ENCODE data around the gene MARF1.
"Not testable (repeated sequence)": the region's sequence is repeated elsewhere in the genome, so short reads cannot be mapped to it uniquely, and the experiment has no call there.

Gene MARF1

DNA sequence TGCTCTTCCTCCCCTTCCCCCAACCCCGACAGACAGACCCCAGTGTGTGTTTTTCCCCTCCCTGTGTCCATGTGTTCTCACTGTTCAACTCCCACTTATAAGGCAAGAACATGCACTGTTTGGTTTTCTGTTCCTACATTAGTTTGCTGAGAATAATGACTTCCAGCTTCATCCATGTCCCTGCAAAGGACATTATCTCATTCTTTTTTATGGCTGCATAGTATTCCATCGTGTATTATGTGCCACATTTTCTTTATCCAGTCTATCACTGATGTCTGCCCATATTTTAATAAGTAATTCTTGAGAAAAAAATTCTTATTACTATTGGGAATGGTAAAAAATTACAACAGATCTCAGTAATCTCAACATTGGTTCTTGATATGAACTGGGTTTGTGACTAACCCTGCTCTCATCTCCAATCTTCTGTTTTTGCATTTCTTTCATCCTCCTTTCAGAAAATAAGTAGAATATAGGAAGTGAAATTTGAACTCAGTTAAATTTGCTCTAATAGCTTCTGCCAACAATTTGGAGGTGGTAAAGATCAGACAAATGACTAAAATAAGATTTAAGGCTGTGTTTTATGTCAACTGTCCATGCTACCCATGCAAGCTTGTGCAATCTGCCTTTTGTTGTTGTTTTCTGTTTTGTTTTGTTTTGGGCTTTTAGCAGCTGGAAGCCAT, 11.1 kb downstream of the MARF1 start:
- DNase-seq (ENCODE audit: low read depth in 2 of 2, low spot score in 1 of 2) = no peak

DNA sequence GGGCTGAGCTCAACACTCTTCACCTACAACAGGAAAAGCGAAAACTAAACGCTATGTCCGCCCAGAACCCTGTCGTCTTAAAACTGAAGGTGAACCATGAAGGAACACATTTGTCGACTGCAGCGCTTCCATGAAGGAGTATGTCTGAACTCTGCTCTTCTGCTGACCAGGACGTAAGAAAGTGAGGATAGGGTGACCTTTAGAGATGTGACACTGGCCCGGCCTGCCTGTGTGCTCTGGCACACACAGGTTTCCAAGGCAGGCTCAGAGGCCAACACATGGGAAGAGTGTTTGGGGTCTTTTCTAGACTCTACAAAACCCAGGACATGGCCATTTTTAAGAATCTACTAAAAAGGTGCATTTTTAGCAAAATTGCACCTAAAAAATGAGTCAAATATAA, 21.1 kb downstream of the MARF1 start:
- DNase-seq (ENCODE audit: low read depth in 2 of 2, low spot score in 1 of 2) = no peak

DNA sequence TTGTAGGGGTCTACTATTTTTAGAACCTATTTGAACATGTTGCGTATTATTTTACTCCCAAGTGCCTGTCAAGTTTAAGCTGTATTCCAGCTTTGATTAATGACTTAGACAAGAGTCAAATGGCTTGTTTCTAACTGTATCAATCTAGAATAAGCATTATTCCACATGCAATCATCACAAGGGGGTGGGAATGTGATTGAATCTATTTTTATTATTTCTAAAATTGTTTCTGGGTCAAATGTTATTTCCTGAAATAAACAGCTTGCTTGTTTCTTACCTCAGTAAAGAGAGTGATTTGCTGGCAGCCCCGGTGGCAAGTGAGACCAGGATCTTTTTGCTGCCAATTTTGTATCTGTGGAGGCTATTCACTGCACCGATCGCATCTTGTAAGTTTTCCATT, 21.5 kb downstream of the MARF1 start:
- no peak for DNase-seq (ENCODE audit: low read depth in 2 of 2, low spot score in 1 of 2)

DNA sequence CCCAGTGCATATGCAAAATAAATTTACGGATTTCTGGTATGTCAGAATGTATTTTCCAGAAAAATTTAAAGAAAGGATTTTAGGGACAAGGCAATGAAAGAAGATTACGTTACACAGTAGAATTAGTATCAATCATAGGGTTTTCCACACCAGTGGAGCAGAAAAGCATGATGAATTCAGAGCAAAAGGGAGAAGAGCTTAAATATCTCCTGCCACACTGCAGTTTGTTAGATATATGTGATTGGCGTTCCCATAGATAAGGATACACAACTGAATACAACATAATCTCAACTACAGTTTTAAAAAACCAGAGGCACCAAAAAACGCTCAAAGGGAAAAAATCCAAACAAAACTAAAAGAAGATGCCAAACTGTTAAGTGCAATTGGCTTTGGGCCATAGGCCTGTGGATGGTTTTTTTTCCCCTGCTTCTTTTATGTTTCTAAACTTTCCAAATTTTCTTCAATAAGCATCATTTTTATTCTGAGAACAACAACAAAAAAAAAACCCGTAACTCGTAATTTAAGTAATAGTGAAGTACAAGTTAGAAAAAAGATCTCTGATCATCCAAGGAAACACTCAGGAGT, 22.3 kb downstream of the MARF1 start:
- no peak for DNase-seq (ENCODE audit: low read depth in 2 of 2, low spot score in 1 of 2)

DNA sequence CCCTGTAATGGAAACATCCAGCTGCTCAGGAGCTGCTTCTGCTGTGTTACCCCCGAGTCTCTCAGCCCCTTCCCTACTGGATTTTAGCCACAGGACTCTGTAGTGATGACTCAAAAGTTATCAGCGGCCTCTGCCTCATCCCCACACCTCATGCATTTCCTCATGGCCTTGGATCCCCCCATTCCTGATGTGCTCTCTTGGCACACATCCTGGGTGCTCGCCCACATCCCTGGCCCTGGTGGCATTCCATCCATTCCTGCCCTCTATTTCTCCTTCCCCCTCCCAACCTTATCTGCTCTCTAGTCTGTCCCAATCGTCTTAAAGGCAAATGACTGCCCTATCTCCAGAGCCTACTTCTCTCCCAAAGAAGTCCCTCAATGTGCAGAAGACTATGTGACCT, 24.6 kb downstream of the MARF1 start:
- DNase-seq (ENCODE audit: low read depth in 2 of 2, low spot score in 1 of 2) = no peak

DNA sequence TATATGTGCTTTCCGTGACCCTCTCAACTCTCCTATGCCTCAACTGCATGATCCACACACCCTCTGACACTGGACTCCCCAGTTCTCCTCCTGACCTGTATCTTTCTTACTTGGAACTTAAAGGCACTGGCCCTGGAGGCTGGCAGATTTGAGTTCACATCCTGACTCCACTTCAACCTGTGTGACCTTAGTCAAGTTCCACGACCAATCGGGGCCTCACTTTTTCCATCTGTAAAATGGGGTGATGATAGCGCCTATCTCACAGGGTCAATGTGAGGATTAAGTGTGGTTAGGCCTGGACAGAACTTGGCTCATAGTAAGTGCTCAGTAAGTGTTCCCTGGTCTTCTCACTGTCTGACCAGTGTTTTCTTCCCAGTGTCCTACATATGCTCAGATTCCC, 25.1 kb downstream of the MARF1 start:
- DNase-seq (ENCODE audit: low read depth in 2 of 2, low spot score in 1 of 2) = no peak

DNA sequence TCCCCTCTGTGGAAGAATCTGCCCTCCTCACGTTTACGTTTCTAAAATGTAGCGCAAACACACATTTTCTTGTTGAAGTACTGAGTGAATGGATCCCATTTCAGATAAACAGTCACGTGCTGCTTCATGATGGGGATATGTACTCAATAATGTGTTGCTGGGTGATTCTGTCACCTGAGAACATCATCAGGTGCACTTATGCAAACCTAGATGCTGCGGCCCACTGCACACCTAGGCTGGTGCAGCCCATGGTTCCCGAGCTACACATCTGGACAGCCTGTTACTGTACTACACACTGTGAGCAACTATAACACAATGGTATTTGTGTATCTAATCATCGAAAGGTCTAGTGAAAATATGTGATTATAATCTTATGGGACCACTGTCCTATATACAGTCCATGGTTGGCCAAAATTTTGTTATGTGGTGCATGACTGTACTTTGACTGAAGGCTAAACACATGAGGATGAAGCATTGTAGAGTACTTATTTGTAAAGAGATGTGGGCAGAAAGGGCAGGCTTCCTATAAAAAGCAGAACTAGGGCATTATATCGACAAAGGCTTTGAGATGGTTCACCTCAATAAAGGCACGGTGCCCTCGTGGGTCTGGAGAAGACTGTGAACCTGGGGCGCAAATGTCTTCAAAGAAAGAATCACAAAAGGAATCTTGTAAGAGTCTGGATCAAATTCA, 26.3 kb downstream of the MARF1 start:
- no peak for DNase-seq (ENCODE audit: low read depth in 2 of 2, low spot score in 1 of 2)

DNA sequence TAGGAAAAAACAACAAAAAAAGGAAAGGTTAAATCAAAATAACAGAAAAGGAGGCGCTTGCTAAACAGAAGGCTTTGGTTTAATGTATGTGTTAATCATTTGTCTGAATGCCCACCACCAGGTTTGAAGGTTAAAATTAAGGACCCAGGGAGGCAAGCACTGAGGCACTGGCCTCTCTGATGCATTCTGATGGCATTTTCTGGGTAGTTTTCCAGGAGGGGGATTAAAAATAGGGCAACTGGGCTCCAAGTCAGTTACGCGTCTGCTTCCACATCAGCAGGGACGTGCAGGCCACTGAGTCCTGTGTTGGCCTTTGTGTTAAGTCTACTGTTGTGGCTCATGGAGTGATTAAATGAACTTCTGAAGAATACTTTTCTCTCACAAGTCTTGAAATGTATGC, 26.9 kb downstream of the MARF1 start:
- DNase-seq (ENCODE audit: low read depth in 2 of 2, low spot score in 1 of 2) = no peak

DNA sequence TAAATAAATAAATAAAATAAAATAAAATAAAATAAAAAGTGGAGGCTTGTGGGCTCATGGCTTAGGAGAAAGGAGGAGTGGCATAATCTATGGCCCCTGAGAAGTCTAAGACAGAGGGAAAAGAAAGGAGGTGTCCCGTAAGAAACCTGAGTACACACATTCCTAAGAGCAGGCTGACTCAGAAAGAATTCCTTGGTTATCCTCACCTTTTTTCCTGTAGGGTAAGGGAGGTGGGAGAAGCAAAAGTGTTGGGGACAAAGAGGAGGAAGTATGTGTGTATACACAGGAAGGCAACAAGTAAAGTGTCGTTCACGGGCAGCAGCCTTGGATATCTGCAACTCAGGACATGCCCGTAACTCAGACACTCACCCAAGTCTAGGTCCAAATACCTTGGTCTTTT, 29.3 kb downstream of the MARF1 start:
- DNase-seq (ENCODE audit: low read depth in 2 of 2, low spot score in 1 of 2) = no peak

DNA sequence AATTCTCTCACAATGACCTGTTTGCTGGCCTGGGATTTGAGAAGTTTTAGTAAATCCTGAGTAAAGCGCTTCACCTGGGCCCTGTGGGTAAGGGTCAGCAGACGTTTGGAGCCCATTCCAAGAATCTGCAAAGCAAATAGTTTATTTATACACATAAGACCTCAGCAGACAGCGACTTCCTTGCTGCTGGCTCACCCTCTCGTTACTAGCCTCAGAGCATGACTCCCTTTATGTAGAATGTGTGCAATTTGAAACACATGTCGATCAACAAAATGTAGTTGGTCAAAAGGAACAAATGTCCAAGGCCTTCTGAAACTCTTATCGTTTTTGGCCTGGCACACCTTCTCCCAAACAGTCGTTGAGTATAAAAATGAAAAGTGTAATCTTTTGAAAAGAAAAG, 31.3 kb downstream of the MARF1 start:
- DNase-seq (ENCODE audit: low read depth in 2 of 2, low spot score in 1 of 2) = no peak

DNA sequence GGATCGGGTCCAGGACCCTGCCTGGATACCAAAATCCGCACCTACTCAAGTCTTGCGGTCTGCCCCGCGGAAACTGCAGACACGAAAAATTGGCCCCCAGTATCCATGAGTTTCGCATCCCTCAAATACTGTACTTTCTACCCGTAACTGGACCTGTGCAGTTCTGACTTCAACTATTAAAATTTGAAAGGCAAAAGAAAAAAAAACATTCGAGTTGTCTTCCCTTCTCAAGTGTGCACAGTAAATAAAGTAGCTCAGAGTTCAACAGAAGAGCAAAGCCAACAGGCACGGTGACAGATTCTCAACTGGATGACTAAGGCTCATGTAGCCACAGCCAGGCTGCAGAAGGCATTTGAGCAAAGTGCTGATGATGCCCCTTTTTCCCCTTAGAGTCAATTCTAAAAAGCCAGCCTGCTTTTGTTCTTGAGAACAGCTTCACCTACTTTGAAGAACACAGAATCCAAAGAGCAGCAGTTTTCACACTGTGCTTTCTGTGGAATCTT, 32.5 kb downstream of the MARF1 start:
- DNase-seq (ENCODE audit: low read depth in 2 of 2, low spot score in 1 of 2) = no peak

DNA sequence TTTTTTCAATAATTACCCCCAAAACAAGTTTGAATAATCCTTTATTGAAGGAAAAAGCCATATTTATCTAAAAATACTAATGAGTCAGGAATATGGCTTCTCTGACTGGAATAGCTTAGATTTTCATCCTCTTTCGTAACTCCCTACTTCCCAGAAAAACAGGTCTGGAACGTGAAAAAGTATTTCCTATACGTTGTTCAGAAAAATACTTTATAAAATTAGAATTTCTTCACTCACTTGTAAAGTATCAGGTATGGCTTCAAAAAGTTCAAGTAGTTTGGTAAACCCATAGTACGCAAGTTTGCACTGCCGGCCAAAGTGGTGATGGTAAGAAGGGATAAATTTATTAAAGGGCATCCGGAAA, 33.7 kb downstream of the MARF1 start:
- no peak for DNase-seq (ENCODE audit: low read depth in 2 of 2, low spot score in 1 of 2)

DNA sequence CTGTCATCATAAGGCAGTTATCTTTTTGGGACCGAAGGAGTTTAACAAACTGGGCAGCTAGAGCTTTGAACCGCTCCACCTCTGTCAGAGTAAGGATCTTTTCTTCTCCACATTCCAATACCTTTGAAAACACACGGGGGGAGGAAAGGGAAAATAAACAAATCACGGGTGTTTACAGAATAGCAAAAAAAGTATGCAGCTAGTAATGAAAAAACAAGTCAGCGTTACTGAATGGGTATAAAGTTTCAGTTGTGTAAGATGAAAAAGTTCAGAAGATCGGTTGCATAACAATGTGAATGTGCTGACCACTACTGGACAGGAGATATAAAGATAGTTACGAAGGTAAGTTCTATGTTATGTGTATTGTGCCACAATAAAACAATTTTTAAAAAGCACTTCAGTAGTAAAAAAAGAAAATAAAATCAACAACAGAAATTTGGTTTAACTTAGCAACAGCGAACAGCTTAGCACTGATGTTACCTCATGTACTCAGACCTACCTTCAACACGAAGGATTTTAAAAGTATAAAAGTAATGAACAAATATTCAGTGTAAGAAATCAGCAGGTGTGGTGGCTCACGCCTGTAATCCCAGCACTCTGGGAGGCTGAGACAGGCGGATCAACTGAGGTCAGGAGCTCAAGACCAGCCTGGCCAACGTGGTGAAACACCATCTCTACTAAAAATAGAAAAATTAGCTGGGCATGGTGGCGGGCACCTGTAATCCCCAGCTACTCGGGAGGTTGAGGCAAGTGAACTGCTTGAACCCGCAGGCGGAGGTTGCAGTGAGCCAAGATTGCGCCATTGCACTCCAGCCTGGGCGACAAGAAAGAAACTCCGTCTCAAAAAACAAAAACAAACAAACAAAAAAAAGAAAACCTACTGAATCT, 34.3 kb downstream of the MARF1 start:
- no peak for DNase-seq (ENCODE audit: low read depth in 2 of 2, low spot score in 1 of 2)

DNA sequence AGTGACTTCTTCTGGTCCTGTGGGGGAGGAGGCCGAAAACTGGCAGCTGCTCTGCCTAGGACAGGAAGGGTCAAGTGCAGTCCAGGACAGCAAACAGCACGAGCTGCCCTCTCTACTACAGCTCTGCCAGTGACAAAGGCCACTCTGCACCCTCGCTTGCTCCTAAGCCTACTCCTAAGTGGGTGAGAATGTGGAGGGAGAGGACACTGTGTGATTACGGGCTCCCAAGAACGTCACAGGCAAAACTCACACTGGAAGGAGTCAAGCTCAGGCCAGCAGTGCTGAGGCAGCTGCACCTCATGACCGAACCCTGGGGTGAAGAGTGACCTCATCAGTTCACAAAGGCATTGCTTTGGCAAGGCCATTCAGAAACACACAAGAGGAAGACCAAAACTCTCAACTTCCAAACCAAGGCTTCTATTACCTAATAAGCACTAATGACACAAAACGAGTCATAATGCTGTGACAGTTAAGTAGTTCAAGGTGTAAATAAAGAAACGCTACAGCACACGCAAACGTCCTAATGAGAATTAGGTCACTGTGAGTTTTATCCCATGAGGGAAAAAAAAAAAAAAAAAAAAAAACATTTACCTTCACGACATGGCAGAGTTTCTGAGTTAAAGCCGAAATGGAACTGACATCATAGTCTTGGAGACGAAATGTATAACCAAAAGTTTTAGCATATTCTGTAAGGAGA, 35.1 kb downstream of the MARF1 start:
- DNase-seq (ENCODE audit: low read depth in 2 of 2, low spot score in 1 of 2) = no peak

DNA sequence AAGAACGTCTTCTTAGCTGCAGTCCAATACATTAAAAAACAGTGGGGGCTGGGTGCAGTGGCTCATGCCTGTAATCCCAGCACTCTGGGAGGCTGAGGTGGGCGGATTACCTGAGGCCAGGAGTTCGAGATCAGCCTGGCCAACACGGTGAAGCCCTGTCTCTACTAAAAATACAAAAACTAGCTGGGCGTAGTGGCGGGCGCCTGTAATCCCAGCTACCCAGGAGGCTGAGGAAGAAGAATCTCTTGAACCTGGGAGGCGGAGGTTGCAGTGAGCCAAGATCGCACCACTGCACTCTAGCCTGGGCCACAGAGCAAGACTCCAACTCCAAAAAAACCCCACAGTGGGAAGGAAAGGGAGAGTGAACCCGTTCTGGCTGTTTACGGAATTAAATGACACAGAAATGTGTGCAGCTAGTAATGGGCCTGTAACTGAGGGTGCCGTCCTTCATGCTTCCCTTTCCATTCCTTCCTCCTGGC, 35.7 kb downstream of the MARF1 start:
- not testable (repeated sequence) for DNase-seq (ENCODE audit: low read depth in 2 of 2, low spot score in 1 of 2)

DNA sequence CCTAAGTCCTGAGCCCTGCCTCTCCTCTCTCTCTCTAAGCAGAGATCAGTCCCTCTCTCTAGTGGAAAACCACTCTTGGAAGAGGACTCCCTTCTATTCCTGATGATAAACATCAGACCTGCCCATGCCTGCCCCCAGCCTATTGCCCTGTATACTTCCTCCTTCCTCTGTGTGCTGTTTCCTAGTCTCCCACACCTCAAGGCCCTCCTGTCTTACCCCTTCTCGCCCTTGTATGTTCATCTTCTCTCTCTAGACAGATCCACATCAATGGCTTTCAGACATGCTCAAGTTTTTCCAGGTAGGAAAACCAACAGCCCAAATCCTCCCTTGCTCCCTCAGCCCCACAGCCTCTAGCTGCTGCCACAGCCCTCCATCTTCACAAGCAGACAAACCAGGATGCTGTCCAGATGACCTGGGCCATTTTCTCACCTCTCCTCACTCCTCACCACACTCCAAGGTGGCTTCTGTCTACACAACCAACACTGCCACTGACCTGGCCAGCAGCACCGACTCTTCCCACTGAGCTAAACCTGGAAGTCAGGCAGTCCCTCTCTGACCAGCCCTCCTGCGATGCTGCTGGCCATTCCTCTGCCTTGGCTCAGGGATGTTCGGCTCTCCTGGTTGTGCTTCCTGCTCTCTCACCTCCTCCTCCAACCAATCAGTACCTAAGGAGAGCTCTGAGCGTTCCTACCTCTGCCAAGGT, 36.3 kb downstream of the MARF1 start:
- DNase-seq (ENCODE audit: low read depth in 2 of 2, low spot score in 1 of 2) = no peak

DNA sequence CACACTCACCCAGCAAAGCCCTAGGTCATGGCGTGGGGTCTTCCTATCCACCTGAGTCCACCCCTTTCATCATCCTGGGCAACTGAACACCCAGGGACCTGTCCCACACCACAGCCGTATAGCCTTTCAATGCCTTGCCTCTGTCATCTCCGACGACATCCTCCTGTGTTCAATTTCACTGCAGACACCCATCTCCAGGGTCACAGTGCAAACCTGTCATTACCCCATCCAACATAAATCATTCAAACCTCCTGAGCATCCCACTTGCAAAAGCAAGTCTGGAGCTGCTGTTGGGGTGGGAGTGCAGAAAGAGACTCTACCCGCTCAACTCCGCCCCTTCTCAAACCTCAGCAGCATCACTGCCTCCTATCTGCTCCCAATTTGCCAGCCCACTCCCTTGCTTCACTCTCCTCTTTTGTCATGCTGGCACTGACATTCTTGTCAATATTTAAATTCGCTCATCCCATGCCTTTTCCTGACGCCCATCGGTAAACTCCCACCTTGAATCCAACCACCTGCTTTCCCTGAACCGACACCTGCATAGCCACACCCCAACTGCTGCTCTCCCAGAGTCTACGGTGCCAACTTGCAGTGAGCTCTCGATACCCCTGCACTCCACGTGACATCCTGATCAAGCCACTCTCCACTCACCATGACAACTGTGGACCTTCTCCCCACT, 37.0 kb downstream of the MARF1 start:
- no peak for DNase-seq (ENCODE audit: low read depth in 2 of 2, low spot score in 1 of 2)

DNA sequence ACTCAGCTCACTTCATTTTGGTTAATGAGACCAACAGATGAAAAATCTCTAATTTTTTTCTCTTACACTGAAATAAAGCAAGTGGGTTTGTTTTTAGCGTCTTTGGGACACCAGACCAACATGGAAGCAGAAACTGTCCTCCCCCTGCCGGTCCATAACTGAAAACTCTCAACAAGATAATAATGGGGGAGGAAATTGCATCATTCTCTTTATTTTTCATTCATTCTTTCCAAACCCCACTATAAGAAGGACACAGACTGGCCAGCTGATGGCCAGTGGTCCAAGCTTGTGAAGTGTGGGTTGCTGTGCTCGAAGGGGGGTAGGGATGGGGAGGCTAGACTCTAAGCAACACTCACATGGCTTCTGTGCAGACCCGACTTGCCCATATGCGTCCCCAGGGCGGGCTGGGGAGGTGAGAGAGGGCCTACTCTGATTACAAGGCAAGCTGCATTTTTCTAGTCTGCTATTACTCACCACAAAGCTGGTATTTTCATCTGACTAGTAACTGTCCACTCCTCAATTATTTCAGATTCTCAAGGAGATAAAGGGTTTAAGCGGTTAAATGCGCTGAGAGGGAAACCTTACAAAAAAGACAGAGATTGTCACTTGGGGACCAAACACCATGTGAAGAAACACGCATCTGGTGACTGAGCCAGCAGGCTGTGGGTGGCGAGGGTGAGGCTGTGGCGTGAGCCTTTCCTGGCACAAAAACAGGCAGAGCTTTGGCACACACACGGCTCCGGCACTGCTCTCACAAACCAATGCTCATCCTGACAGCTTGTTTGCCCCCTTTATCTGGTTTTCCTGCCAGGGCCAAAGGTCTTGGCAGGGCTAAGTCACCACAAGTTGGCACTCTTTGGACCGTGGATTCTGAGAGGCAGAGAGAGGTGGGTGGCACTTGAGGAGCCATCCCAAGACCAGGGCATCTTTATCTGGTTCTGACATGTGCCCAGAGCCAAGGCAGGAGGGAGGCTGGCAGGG, 38.2 kb downstream of the MARF1 start:
- no peak for DNase-seq (ENCODE audit: low read depth in 2 of 2, low spot score in 1 of 2)

All from stimulated activated CD8-positive, alpha-beta memory T cell treated with anti-CD3 and anti-CD28 coated beads, Interleukin-4, amount 100 ng/mL, for 4 hours (primary cell).